Esophagus muscularis mucosa (tissue), 4 donors: Measurements from ENCODE around the gene SP110. TPM values are rescaled to one million over a fixed set of nuclear protein-coding genes. Genes with fewer than 3 reads are reported as not detected.

ENCODE experiments used
- DNase-seq: peaks from one replicate; pipeline ENCODE4 v3.0.0-alpha.2; 2017; ENCODE audit errors: extremely low spot score
- H3K27ac ChIP-seq, 4 donors: fragments of 200-600 bp; sonication (generic); replicated peaks in 1 of 4; 1 replicate in 3 of 4; 2 replicates in 1 of 4; pipeline ENCODE4 v1.5.1; 2016 to 2019; ENCODE audit warnings: mild to moderate bottlenecking in 1 of 4
- H3K27me3 ChIP-seq, 4 donors: fragments of 200-600 bp; sonication (generic); one replicate each; pipeline versions ENCODE4 v1.5.1 to v1.6.0; 2016 to 2019
- H3K36me3 ChIP-seq, 4 donors: fragments of 200-600 bp; sonication (generic); one replicate each; pipeline ENCODE4 v1.5.1; 2016 to 2019
- H3K4me1 ChIP-seq, 4 donors: fragments of 200-600 bp; sonication (generic); one replicate each; pipeline ENCODE4 v1.5.1; 2016 to 2019
- H3K4me3 ChIP-seq, 4 donors: fragments of 200-600 bp; sonication (generic); 1 replicate in 2 of 4; 2 replicates in 2 of 4; pipeline ENCODE4 v1.5.1; 2016 to 2019; ENCODE audit warnings: mild to moderate bottlenecking in 4 of 4, moderate library complexity in 1 of 4
- H3K9me3 ChIP-seq, 4 donors: fragments of 200-600 bp; sonication (generic); 1 replicate in 3 of 4; 2 replicates in 1 of 4; pipeline ENCODE4 v1.5.1; 2016 to 2019
- CTCF ChIP-seq, 3 experiments: fragments of 200-600 bp in 2 of 3; fragments of 450-650 bp in 1 of 3; sonication (generic) in 2 of 3; IDR thresholded peaks; one replicate each; pipeline ENCODE4 v1.5.1; 2017 to 2019; ENCODE audit warnings: antibody characterized with exemption in 3 of 3, mild to moderate bottlenecking in 2 of 3, moderate library complexity in 1 of 3
- EP300 ChIP-seq: sonication (generic); formaldehyde crosslinking; IDR thresholded peaks from one replicate; pipeline ENCODE4 v1.6.1; 2017; ENCODE audit warnings: antibody characterized with exemption
- POLR2A ChIP-seq: fragments of 450-650 bp; IDR thresholded peaks from one replicate; pipeline ENCODE4 v1.6.1; 2017; ENCODE audit warnings: antibody characterized with exemption, moderate library complexity, mild to moderate bottlenecking, low read depth
- POLR2AphosphoS5 ChIP-seq, 2 donors: sonication (generic); formaldehyde crosslinking; IDR thresholded peaks; one replicate each; pipeline ENCODE4 v1.6.1; 2017; ENCODE audit warnings: antibody characterized with exemption in 2 of 2
- WGBS: methylation state at CpG from one replicate; pipeline ENCODE4 v1.1.5; 2018; 5-methylcytosine and 5-hydroxymethylcytosine counted together
- intact Hi-C: fragments of 100-400 bp; cut with DNase I; formaldehyde crosslinking; loops from one replicate; pipeline ENCODE4 v1.15.1; 2023
- total RNA-seq, 4 donors: library from RNA; depleted of rRNA; stranded (reverse); fragments of >200 nt; gene quantifications; one replicate each; pipeline versions ENCODE4 v1.1.0 to v1.2.1, GENCODE V29; 2016

Gene SP110
- total RNA-seq, 4 donors from 2014 or later = 14.5 to 24.9 (median 18.8) TPM

- intact Hi-C loops = no loop called here
Measured at GRCh38 chr2:230130668-230131364, 89.0 kb downstream of the SP110 start.

GRCh38 chr2:230129343-230129742, 90.4 kb downstream of the SP110 start:
- H3K9me3 ChIP-seq = no peaks in the 10 kb centered on the region
- H3K36me3 ChIP-seq = no peaks in the 10 kb centered on the region
- peak; percentile 53 for DNase-seq
- peak overlapping the region; percentile 53 to 70 (median 63) for H3K27ac ChIP-seq
- TF ChIP-seq EP300 = no peak
- no peak for TF ChIP-seq POLR2AphosphoS5 (IDR thresholded peaks at IDR 0.05)
- no peak for TF ChIP-seq POLR2A
- TF ChIP-seq CTCF (IDR thresholded peaks at IDR 0.05) = no peak
- WGBS = 58% methylated on average over 1 of the region's 1 CpG
- H3K4me1 ChIP-seq = peaks cover 17 to 38% (median 27%) of the 10 kb centered on the region in 4 donors
- intact Hi-C loops = no loop called here
- peak overlapping the region; percentile 18 to 30 (median 28) for H3K4me3 ChIP-seq
- H3K27me3 ChIP-seq = no peaks in the 10 kb centered on the region

More at GRCh38 chr2:230130668-230131364, 89.0 kb downstream of the SP110 start:
- peak; percentile 91 for DNase-seq
- H3K9me3 ChIP-seq = no peaks in the 10 kb centered on the region
- peak overlapping the region; percentile 50 to 71 (median 68) for H3K27ac ChIP-seq
- no peaks in the 10 kb centered on the region for H3K36me3 ChIP-seq
- TF ChIP-seq POLR2AphosphoS5 (IDR thresholded peaks at IDR 0.05) = peak; percentile 58 to 67
- TF ChIP-seq CTCF (IDR thresholded peaks at IDR 0.05) = no peak
- no peak overlapping the region for H3K4me3 ChIP-seq
- H3K4me1 ChIP-seq = peaks cover 17 to 38% (median 27%) of the 10 kb centered on the region in 4 donors
- no peaks in the 10 kb centered on the region for H3K27me3 ChIP-seq
- 27% methylated on average over 11 of the region's 11 CpGs for WGBS

- H3K4me3 ChIP-seq = peak overlapping the region; percentile 18 to 30 (median 28)
- TF ChIP-seq EP300 (no peak), POLR2AphosphoS5 (IDR thresholded peaks at IDR 0.05) (peak; percentile 40 to 46)
- 46% methylated on average over 7 of the region's 7 CpGs for WGBS
- H3K27me3 ChIP-seq = no peaks in the 10 kb centered on the region
- peaks cover 17 to 38% (median 27%) of the 10 kb centered on the region in 4 donors for H3K4me1 ChIP-seq
- no peaks in the 10 kb centered on the region for H3K9me3 ChIP-seq
- peak; percentile 57 for DNase-seq
- H3K27ac ChIP-seq = peak overlapping the region; percentile 53 to 70 (median 63)
- H3K36me3 ChIP-seq = no peaks in the 10 kb centered on the region
- intact Hi-C loops = no loop called here
Measured at GRCh38 chr2:230128623-230129342, 91.0 kb downstream of the SP110 start.

GRCh38 chr2:230127195-230127594, 92.6 kb downstream of the SP110 start:
- DNase-seq = no peak
- Histone ChIP-seq H3K27me3 (no peaks in the 10 kb centered on the region), H3K9me3 (no peaks in the 10 kb centered on the region), H3K4me1 (peaks cover 17 to 38% (median 27%) of the 10 kb centered on the region in 4 donors), H3K4me3 (no peak overlapping the region), H3K36me3 (no peaks in the 10 kb centered on the region), H3K27ac (no peak overlapping the region)
- 50% methylated on average over 1 of the region's 1 CpG for WGBS
- TF ChIP-seq CTCF (IDR thresholded peaks at IDR 0.05) (no peak), EP300 (no peak), POLR2AphosphoS5 (IDR thresholded peaks at IDR 0.05) (no peak), POLR2A (no peak)
- intact Hi-C loops = no loop called here

GRCh38 chr2:230124757-230125431, 94.9 kb downstream of the SP110 start:
- intact Hi-C loops = no loop called here
- DNase-seq = peak; percentile 85
- H3K4me3 ChIP-seq = no peak overlapping the region
- H3K27ac ChIP-seq = no peak overlapping the region
- H3K9me3 ChIP-seq = peaks cover 0 to 3% (median 0%) of the 10 kb centered on the region in 4 donors
- H3K4me1 ChIP-seq = peaks cover 11 to 17% (median 16%) of the 10 kb centered on the region in 4 donors
- TF ChIP-seq EP300 (no peak), POLR2AphosphoS5 (IDR thresholded peaks at IDR 0.05) (no peak), POLR2A (no peak), CTCF (IDR thresholded peaks at IDR 0.05) (no peak)
- no peaks in the 10 kb centered on the region for H3K27me3 ChIP-seq
- H3K36me3 ChIP-seq = no peaks in the 10 kb centered on the region
- WGBS = 65% methylated on average over 11 of the region's 11 CpGs
